ENCODE data around the gene DOCK2.

DNA sequence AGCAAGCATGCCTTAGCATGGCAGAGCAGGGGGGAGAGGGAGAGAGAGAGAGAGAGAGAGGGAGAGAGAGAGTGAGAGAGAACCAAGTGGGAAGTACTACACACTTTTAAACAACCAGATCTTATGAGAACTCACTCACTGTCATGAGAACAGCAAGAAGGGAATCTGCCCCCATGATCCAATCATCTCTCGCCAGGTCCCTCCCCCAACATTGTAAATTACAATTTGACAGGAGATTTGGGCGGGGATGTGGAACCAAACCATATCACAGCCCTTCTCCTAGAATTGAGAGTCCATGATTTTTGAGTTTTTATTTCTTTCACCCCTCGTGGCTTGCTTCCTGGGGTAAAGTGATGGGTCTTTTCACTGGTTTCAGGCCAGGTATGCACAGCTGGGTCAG lies 98.8 kb downstream of the DOCK2 start:
- TF ChIP-seq, protein P1, sequence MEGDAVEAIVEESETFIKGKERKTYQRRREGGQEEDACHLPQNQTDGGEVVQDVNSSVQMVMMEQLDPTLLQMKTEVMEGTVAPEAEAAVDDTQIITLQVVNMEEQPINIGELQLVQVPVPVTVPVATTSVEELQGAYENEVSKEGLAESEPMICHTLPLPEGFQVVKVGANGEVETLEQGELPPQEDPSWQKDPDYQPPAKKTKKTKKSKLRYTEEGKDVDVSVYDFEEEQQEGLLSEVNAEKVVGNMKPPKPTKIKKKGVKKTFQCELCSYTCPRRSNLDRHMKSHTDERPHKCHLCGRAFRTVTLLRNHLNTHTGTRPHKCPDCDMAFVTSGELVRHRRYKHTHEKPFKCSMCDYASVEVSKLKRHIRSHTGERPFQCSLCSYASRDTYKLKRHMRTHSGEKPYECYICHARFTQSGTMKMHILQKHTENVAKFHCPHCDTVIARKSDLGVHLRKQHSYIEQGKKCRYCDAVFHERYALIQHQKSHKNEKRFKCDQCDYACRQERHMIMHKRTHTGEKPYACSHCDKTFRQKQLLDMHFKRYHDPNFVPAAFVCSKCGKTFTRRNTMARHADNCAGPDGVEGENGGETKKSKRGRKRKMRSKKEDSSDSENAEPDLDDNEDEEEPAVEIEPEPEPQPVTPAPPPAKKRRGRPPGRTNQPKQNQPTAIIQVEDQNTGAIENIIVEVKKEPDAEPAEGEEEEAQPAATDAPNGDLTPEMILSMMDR (IDR thresholded peaks at IDR 0.05) = no peak
- no peak for TF ChIP-seq EP300 (IDR thresholded peaks at IDR 0.05)
